GM18499 (cell line): Measurements from ENCODE around the gene SLC8B1.

Experiments
- ATAC-seq: cut with Tn5 transposase; IDR thresholded peaks from one replicate; pipeline ENCODE4 v1.9.1; 2021; ENCODE audit warnings: moderate number of reproducible peaks; ENCODE audit not compliant: insufficient read depth, unreplicated experiment

SLC8B1 gene

DNA sequence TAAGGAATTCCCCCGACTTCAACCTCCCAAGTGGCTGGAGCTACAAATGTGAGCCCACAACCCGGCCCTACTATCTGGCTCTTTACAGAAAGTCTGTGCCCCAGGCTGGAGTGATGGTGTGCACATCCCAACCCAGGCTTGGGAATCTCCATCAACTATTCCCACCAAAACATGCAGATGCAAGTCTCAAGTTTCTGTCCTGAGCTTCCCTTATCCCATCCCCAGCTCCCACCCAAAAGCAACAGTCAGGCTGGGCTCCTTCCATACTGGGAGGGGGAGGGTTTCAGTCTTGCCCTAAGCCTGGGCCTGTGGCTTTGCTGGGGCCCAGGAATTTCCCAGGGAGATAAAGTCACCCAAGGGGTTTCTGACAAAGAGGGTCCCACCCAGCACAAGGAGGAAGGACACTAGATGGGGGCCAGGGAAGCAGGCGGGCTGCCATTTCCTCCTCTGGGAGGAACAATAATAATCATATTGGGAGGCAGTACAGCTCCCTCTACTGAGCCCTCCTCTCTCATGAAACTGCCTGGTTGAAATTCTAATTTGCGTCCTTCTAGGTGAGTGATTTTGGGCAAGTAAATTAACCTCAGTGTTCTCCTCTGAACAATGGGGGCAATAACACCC, 8.0 kb downstream of the SLC8B1 start:
- ATAC-seq = no peak

DNA sequence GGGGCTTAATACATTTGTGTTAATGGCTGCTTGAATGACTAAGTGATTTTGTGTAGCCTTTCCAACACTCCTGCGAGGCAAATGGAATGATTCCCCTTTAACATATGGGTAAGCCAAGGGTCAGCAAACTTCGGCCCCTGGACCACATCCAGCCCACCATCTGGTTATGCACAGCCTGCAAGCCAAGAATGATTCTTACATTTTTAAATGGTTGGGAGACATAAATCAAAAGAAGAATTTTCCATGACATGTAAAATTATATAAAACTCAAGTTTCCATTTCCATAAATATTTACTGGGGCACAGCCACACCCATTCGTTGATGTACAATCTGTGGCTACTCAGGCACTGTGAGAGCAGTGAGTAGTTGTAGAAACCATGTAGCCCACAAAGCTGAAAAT, 9.0 kb downstream of the SLC8B1 start:
- ATAC-seq = no peak

DNA sequence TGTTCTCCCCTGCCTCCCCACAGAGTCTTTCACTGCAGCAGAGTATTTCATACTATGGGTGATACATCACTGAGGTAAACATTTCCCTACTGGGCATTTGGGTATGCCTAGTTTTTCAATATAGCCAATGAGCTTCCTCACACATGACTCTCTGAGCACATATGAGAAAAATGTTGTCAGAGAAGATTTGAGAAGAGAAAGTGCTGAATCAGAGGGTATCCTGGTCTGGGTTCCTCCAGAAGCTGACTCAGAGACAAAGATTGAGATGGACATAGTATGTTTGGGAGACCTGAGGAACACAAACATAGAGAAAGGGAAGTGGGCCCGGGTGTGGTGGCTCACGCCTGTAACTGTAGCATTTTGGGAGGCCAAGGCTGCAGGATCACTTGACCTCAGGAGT, 12.6 kb downstream of the SLC8B1 start:
- no peak for ATAC-seq

DNA sequence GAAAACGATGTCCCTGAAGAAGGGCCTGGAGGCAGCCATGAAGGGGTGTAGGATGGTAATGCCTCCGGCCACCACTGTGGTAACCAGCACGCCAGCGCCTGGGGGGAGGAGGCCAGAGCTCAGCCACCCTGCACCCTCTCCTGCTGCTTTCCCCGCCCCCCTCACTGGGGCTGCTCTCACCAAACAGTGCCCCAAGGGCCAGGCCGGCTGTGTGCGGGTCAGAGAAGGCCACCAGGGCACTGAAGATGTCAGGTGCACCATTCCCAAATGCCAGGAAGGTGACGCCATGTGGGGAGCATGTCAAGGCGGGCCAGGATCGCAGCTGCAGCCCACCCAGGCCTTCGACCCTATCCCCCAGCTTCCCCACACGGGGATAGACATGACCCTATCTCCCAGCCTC, 14.5 kb downstream of the SLC8B1 start:
- ATAC-seq = no peak

DNA sequence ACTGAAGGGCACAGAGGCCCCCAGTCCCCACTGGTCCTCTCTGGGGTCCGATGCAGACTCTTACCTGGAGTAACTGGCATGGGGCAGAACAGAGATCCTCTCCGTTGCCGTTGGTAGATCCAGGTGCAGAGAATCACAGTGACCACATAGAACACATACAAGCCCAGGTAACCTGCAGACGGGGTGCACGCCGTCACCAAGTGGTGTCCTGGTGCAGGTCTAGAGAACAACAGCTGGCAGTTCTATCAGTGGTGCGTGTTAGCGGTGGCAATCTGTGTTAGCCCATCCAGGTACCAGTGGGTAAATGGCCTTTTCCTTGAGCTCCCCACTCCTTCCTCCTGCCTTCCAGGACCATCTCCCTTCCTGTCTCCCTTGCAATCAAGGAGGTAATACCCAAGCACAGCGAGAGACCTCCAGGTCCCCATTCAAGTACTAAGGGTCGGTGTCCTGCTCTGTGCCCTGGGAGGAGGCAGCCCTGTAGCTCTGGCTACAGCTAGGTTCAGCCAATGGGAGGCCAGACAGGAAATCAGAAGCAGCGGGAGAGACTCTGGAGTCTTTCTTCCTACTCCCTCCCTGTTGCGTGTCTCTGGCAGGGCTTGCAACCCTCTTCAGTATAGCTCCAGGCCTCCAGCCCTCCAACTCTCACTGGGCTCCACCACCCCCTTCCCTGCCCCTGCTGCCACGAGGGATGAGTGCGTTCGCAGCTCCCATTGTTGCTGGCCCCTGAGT, 15.8 kb downstream of the SLC8B1 start:
- ATAC-seq = no peak

DNA sequence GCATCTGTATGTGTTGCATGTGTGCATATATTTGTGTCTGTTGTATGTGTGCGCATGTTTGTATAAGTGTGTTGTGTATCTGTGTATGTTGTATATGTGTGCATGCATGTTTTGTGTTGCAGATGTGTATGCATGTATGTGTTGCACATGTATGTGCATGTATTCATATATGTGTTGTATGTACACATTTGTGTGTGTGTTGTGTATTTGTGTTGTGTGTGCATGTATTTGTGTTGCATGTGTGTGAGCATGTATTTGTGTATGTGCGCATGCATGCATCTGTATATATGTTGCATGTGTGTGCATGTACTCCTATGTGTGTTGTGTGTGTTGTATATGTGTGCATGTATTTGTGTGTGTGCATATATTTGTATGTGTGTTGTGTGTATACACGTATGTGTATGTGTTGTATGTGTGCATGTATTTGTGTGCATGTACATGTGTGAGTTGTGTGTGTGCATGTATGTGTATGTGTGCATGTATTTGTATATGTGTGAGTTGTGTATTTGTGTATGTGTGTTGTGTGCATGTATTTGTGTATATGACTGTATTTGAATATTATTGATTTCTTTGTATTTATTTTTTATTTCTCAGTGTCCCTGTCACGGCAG, 16.8 kb downstream of the SLC8B1 start:
- no peak for ATAC-seq

DNA sequence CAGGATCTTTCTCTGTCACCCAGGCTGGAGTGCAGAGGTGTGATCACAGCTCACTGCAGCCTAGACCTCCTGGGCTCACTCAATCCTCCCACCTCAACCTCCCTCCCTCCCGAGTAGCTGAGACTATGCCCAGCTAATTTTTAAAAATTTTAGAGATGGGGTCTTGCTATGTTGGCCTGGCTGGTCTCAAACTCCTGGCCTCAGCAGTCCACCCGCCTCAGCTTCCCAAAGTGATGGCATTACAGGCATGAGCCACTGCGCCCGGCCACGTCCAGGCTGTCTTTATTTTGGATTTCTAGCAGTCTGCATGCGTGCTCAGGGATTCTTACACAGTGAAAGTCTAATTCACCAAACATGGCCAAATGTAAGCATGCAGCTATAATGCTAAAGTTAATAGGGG, 17.8 kb downstream of the SLC8B1 start:
- no peak for ATAC-seq

DNA sequence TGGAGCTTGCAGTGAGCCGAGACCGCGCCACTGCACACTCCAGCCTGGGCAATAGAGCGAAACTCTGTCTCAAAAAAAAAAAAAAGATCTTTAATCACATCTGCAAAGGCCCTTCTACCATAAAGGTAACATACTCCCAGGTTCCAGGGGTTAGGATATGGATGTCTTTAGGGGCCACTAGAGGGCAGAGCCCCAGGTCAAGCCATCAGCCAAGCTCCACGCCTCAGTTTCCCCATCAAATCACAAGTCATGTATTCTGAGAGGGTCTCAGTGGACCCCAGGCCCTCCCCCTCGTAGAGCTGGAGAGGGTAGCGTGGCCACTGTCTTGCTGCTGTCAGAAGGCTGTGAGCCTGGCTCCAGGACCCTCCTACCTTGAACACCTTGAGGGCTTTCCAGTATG, 18.8 kb downstream of the SLC8B1 start:
- no peak for ATAC-seq

DNA sequence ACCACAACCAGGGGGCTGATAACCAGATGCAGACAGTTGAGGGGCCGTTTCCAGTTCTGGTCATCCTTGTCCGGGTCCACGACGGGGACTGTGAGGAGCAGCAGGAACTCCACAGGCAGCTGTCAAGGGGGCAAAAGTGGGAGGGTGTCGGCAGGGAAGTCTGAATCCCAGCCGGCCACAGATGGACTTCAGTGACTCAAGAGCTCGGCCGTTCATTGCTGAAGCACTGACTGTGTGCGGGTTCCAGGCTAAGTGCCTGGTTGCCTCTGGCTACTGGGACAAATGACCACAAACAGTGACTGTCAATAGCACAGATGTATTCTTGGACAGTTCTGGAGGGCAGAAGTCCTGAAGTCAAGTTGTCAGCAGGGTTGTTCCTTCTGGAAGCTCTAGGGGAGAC, 19.6 kb downstream of the SLC8B1 start:
- ATAC-seq = no peak

DNA sequence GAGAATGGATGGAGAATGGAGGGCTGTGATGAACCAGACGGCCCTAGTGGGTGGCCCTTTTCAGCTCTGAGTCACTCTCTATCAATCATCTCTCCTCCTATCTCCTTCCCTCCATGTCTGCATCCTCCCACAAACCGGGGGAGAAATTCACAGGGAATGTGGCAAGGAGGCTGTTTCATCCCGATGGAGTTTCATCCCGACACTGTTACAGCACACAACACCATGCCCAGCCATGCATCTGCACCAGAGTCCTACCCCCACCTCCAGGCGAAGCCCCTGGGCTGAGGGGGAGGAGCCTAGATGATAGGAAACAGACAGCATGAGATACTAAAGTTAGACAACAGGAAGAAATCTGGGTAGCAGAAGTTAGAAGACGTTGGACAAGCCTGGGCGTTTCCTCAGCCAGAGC, 20.8 kb downstream of the SLC8B1 start:
- ATAC-seq = no peak

DNA sequence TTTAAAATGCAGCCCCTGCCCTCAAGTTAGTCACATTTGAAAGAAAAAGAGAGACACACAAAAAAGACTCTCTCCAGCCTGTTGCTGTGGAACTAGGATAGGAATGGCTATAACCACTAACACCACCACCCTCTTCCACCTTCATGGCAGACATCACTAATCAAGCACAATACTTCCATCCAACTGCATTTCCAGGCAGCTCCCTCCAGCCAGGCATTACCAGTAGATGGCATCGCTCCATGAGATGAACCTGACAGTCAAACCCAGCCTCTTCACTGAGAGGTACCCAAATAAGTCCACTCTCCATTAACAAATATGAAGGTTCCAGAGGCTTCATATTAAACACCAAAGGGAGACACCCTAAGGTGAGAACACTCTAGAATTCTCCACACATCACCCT, 24.4 kb downstream of the SLC8B1 start:
- ATAC-seq = no peak

DNA sequence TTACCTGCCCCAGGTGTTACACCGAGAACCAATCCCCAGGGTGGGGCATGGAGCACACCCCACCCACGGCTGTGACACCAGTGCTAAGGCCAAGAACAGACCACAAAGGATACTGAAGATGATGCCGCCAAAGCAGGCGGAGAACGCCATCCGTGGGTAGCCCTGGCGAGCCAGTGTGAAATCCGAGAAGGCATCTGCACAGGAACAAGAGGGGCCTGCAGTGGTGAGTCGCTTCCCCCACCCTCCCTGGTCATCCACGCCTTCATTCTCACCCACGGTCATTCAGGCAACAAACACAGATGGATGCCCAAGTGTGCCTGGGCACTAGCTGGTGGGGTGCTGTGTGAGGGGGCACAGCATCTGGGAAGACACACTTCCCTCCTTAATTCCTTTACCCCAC, 28.5 kb downstream of the SLC8B1 start:
- no peak for ATAC-seq

DNA sequence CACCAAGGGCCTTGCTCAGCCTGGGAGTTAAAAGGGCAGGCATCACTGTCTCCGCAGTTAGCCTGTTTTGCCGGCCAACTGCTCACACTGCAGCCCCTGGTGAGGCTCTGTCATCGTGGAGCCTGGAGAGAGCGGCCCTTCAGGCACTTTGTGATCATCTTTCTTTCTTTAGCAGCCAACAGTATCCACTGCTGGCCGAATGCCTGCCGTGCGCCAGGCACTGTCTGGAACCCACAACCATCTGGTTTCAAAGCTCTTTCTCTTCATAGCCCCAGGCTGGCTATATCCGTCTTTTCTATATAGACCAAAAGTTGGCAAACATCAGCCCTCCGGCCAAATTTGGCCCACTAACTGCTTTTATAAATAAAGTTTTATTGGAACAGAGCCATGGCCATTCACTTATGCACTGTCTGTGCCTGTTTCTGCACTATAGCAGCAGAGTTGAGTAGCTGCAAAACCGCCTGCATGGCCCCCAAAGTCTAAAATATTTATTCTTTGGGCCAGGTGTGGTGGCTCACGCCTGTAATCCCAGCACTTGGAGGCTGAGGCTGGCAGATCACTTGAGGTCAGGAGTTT, 29.5 kb downstream of the SLC8B1 start:
- ATAC-seq = no peak

DNA sequence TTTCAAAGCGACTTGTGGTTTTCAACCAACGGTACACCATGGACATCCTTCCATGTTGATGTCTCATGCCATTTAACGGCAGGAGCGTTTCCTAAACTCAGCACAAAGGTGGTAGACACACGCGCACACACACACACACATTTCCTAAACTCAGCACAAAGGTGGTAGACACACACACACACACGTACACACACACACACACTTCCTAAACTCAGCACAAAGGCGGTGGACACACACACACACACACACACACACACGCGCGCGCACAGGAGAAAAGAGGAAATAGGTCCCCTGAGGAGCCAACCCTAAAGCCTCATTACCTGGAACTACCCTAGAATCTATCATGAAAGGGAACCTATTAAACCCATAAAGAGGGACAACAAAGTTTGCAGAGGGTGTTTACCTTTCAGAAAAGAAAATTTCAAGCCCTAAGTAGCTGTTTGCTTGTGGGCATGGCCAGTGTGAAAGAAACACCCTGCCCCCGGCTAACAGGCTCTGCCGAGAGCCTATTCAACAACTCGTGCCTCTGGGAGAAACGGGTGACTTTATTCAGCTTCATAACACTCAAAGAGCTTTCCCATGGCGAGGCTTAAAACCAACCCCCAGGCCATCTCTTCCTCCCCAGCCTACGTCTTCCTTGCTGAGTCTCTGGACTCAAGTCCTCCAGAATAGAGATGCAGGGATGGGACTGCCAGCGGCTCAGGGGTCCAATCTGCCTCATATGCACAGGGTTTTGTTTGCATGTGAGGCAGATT, 31.8 kb downstream of the SLC8B1 start:
- no peak for ATAC-seq

DNA sequence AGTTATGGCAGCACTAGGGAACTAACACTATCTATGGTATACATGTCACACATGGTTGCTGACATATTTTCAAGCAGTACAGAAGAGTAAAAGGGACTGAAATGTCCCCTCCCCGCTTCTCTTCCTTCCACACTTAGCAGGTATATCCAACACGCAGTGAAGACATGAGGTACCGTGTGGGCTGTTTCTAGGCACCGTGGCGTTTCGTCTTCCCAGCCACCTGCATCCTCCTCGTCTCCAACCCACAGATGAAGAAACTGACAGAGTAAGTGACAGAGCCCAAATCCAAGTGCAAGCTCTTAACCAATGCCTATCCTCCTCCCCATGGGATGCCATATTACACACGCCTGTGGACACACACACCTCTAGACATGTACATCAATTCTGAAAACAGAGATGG, 32.4 kb downstream of the SLC8B1 start:
- no peak for ATAC-seq

DNA sequence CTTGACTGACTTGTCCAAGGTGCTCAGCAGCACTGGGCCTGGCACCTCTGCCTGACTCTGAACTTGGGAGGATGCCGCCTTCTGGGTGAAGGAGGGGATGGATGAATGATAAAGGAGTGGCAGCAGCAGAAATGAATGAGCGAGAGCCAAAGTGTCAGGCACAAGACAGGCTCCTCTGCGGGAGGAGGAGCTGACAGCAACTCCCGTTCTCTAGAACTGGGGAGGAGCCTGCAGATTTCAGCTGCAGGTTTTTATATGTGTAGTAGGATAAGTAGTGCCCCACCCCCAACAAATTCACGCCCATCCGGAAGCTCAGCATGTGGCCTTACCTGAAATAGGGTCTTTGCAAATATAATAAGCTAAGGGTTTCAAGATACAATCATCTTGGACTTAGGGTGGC, 33.1 kb downstream of the SLC8B1 start:
- no peak for ATAC-seq

DNA sequence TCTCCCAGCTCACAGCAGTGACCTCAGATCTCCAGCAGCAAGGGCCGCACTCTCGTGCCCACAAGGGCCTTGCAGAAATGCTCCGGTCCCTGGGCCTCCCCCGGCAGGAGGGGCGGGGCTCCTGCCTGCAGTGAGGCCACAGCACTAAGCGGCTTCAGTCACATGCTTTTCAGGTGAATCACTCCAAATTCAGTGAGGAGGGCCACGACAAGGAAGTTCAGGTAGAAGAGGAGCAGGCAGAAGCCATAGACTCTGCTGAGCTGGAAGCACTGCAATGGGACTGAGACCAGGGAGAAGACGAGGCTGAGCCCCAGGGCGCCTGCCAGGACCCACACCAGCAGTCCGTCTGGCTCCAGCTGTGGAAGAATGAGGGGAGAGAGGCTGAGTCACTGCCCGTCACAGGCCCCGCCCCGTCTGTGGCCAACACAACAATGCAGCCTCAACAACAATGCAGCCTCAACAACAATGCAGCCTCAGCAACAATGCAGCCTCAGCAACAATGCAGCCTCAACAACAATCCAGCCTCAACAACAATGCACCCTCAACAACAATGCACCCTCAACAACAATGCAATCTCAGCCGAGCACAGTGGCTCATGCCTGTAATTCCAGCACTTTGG, 35.2 kb downstream of the SLC8B1 start:
- ATAC-seq = no peak

DNA sequence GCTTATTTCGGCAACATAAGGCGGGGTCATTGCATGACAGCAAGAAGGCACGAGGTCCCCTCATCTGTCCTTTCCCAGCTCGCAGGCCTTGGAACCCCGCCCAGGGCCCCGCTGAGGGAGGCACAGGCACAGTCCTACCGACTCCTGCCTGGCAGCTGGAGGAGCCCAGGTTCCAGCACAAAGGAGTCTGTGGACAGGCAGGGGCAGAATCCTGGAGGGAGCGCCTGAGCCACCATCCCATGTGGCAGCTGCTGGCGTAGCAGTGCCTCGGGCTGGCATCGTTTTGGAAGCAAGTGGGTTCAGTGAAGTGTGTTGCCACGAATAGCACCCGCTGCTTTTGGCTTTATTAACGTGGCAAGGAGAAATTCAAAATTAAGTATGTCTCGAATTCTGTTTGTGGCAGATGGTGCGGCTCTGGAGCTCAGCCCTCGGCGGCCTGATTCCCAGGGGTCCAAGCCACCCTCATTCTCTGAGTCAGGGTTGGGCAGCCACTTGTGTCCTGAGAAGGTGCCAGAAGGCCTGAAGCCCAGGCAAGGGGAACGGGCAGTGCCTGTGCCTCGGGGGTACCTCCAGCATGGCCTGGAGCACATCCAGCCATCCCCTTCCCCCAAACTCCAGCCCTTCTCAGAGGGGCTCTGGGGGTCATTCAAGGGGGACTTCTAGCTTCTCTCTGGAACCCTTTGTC, 35.9 kb downstream of the SLC8B1 start:
- no peak for ATAC-seq

DNA sequence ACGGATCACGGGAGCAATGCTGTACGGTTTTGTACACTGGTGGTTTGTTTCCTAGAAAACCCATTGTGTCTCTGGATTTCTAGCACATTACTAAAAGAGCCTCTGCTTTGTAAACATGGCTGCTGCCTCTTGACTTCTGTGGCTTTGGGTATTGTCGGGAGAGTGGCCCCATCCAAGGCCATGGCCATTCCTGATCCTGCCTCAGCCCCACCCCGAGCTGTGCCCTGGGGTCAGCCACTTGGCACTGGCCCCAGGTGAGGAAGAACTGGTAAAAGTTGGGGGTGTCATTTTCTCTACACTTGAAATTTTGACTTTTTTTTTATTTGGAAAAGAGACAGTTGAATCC, 36.5 kb downstream of the SLC8B1 start:
- no peak for ATAC-seq
